Vagina (tissue), 2 donors: ENCODE measurements around the gene CTSK. TPM values are rescaled to one million over a fixed set of nuclear protein-coding genes. Genes with fewer than 3 reads are reported as not detected.
"Not testable (repeated sequence)": the region's sequence is repeated elsewhere in the genome, so short reads cannot be mapped to it uniquely, and the experiment has no call there.

ENCODE experiments used
- DNase-seq, 2 donors: peaks; one replicate each; pipeline ENCODE4 v3.0.0-alpha.2; 2017; ENCODE audit errors: extremely low spot score in 2 of 2
- H3K27ac ChIP-seq: fragments of 200-600 bp; sonication (generic); one replicate; pipeline ENCODE4 v1.5.1; 2019
- H3K27me3 ChIP-seq: fragments of 200-600 bp; sonication (generic); one replicate; pipeline ENCODE4 v1.5.1; 2019
- H3K36me3 ChIP-seq, 2 donors: fragments of 200-600 bp; sonication (generic); one replicate each; pipeline ENCODE4 v1.5.1; 2017 to 2019
- H3K4me1 ChIP-seq: fragments of 200-600 bp; sonication (generic); one replicate; pipeline ENCODE4 v1.5.1; 2019
- H3K4me3 ChIP-seq, 2 donors: fragments of 200-600 bp; sonication (generic); 1 replicate in 1 of 2; 2 replicates in 1 of 2; pipeline ENCODE4 v1.5.1; 2016 to 2019
- H3K9me3 ChIP-seq: fragments of 200-600 bp; sonication (generic); one replicate; pipeline ENCODE4 v1.5.1; 2019
- POLR2A ChIP-seq, 2 donors: fragments of 450-650 bp; IDR thresholded peaks; one replicate each; pipeline ENCODE4 v1.6.1; 2017; ENCODE audit warnings: antibody characterized with exemption in 2 of 2, mild to moderate bottlenecking in 2 of 2, moderate library complexity in 2 of 2
- POLR2AphosphoS5 ChIP-seq, 2 donors: sonication (generic); formaldehyde crosslinking; IDR thresholded peaks; one replicate each; pipeline ENCODE4 v1.9.0; 2017; ENCODE audit warnings: antibody characterized with exemption in 2 of 2, mild to moderate bottlenecking in 2 of 2, low read depth in 1 of 2; ENCODE audit not compliant: insufficient read depth in 1 of 2
- intact Hi-C: fragments of 100-400 bp; cut with DNase I; formaldehyde crosslinking; loops from one replicate; pipeline ENCODE4 v1.15.1; 2023
- total RNA-seq: library from RNA; depleted of rRNA; stranded (reverse); fragments of >200 nt; gene quantifications from one replicate; pipeline ENCODE4 v1.2.3, GENCODE V29; 2016
- TF ChIP-seq, protein P1 (sequence below), 3 experiments: fragments of 450-650 bp in 2 of 3; fragments of 200-600 bp in 1 of 3; sonication (generic) in 1 of 3; IDR thresholded peaks; one replicate each; pipeline ENCODE4 v1.5.1; 2017 to 2019; ENCODE audit warnings: antibody characterized with exemption in 3 of 3, mild to moderate bottlenecking in 2 of 3, moderate library complexity in 2 of 3

Gene CTSK
- total RNA-seq, 1 donor from 2014 or later: 67.3 TPM

DNA sequence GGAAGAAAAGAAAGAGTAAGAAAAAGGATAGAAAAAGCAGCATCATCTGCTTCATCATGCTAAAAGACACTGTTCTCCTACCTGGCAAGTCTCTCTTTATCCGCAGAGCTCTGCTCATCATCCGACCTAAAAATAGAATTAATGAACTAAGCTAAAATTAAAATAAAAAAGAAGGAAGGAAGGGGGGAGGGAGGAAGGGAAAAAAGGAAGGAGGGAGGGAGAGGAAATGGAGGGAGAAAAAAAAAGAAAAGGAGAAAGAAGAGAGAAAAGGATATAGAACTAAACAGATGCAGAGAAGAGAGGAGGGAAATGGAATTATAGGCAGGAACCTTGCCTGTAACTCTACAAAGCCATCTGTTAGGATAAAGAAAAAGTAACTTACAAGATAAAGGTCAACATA is 34.3 kb upstream of the CTSK start:
- DNase-seq: no peak
- H3K27ac ChIP-seq: no peak overlapping the region
- H3K4me3 ChIP-seq: no peak overlapping the region
- intact Hi-C loops: no loop called here
- H3K27me3 ChIP-seq: no peaks in the 10 kb centered on the region
- H3K4me1 ChIP-seq: peaks cover 4% of the 10 kb centered on the region
- no peaks in the 10 kb centered on the region for H3K9me3 ChIP-seq
- peaks cover 0 to 29% of the 10 kb centered on the region in 2 donors for H3K36me3 ChIP-seq
- no peak for TF ChIP-seq POLR2A (IDR thresholded peaks at IDR 0.05)
- TF ChIP-seq, protein P1, sequence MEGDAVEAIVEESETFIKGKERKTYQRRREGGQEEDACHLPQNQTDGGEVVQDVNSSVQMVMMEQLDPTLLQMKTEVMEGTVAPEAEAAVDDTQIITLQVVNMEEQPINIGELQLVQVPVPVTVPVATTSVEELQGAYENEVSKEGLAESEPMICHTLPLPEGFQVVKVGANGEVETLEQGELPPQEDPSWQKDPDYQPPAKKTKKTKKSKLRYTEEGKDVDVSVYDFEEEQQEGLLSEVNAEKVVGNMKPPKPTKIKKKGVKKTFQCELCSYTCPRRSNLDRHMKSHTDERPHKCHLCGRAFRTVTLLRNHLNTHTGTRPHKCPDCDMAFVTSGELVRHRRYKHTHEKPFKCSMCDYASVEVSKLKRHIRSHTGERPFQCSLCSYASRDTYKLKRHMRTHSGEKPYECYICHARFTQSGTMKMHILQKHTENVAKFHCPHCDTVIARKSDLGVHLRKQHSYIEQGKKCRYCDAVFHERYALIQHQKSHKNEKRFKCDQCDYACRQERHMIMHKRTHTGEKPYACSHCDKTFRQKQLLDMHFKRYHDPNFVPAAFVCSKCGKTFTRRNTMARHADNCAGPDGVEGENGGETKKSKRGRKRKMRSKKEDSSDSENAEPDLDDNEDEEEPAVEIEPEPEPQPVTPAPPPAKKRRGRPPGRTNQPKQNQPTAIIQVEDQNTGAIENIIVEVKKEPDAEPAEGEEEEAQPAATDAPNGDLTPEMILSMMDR (IDR thresholded peaks at IDR 0.05): no peak
- no peak for TF ChIP-seq POLR2AphosphoS5 (IDR thresholded peaks at IDR 0.05; ENCODE audit: insufficient read depth in 1 of 2, low read depth in 1 of 2)

DNA sequence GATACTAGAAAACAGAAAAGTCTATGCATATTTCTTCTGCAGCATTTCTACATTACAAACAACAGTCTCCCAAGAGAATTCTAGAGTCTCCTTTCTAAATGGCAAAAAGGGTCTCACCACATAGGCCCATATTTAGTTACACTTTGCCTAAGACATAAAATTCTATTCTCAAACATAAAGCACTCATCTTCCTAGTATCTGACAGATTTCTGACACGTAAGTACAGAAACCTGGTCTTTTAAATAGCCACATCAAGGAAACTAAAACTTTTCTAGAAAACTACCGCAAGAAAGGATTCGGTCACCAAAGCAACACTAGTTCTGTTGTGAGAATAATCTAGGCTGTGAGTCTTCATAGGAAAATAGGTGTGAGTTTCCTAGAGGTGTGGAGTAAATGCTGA is 33.6 kb upstream of the CTSK start:
- H3K4me1 ChIP-seq: no peaks in the 10 kb centered on the region
- no peak for TF ChIP-seq POLR2AphosphoS5 (IDR thresholded peaks at IDR 0.05; ENCODE audit: insufficient read depth in 1 of 2, low read depth in 1 of 2)
- no peak for TF ChIP-seq POLR2A (IDR thresholded peaks at IDR 0.05)
- TF ChIP-seq, protein P1 (IDR thresholded peaks at IDR 0.05): no peak
- intact Hi-C loops: no loop called here
- H3K4me3 ChIP-seq: no peak overlapping the region
- no peak for DNase-seq
- peaks cover 0 to 29% of the 10 kb centered on the region in 2 donors for H3K36me3 ChIP-seq
- H3K9me3 ChIP-seq: no peaks in the 10 kb centered on the region
- no peak overlapping the region for H3K27ac ChIP-seq
- H3K27me3 ChIP-seq: no peaks in the 10 kb centered on the region

DNA sequence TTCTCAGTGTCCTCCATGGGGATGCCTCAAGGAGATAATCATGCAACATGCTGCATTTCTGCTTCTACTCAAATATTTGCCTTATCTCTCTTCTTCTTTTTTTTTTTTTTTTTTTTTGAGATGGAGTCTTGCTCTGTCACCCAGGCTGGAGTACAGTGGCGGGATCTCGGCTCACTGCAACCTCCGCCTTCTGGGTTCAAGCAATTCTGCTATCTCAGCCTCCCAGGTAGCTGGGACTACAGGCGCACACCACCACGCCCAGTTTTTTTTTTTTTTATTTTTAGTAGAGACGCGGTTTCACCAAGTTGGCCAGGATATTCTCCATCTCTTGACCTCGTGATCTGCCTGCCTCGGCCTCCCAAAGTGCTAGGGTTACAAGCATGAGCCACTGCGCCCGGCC is 32.8 kb upstream of the CTSK start:
- H3K27ac ChIP-seq, DNase-seq, H3K4me1 ChIP-seq, H3K9me3 ChIP-seq, intact Hi-C loops, H3K4me3 ChIP-seq, H3K27me3 ChIP-seq: not testable (repeated sequence)
- H3K36me3 ChIP-seq: peaks cover 0 to 29% of the 10 kb centered on the region in 2 donors

DNA sequence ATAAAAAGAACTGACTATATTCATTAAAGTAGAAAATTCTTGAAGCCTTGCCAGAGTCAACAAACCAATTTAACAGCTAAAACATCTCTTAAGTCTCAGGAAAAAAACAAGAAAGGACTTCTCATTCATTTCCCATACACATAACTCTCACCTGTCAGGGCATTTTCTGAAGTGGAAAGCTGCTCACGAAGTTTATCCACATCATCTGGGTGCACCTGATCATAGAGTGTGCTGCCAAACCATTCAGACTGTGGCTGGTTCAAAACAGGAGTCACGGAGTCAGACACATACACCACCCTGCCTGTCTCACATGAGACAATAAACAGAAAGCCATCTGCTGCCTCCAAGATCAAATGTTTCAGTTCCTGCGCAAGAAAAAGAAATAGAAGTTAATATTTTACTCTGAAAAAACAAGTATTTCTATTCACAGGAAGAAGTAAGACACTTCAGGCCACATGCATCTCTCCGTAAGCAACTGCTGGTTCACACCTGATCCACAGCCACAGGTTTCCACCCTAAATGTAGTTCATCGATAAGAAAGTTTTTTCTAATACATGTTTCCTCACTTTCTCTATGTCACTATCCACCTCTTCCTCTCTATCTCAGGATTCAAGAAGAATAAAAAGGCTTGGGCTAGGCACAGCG is 28.2 kb upstream of the CTSK start:
- no peak for TF ChIP-seq POLR2AphosphoS5 (IDR thresholded peaks at IDR 0.05; ENCODE audit: insufficient read depth in 1 of 2, low read depth in 1 of 2)
- no peak for TF ChIP-seq POLR2A (IDR thresholded peaks at IDR 0.05)
- TF ChIP-seq, protein P1 (IDR thresholded peaks at IDR 0.05): no peak
- peak overlapping the region; percentile 38 for H3K27ac ChIP-seq
- H3K4me3 ChIP-seq: no peak overlapping the region
- intact Hi-C loops: no loop called here
- no peaks in the 10 kb centered on the region for H3K27me3 ChIP-seq
- no peaks in the 10 kb centered on the region for H3K4me1 ChIP-seq
- DNase-seq: no peak
- H3K9me3 ChIP-seq: no peaks in the 10 kb centered on the region
- peaks cover 0 to 53% of the 10 kb centered on the region in 2 donors for H3K36me3 ChIP-seq

DNA sequence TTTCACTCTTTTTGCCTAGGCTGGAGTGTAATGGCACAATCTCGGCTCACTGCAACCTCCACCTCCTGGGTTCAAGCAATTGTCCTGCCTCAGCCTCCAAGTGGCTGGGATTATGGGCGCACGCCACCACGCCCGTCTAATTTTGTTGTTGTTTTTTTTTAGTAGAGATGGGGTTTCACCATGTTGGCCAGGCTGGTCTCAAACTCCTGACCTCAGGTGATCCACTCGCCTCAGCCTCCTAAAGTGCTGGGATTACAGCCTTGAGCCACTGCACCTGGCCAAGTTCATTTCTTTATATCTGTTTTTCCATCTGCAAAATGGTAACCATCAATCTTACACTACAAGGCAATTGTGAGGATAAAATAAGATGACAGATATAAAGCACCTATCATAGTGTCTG is 25.9 kb upstream of the CTSK start:
- not testable (repeated sequence) for H3K4me1 ChIP-seq, H3K27me3 ChIP-seq, DNase-seq, H3K27ac ChIP-seq, H3K9me3 ChIP-seq, H3K4me3 ChIP-seq
- intact Hi-C loops: loop anchor here (1.0 kb wide), 1 partner anchor 44 kb away; no protein-coding TSS in a partner anchor
- peaks cover 0 to 55% of the 10 kb centered on the region in 2 donors for H3K36me3 ChIP-seq

DNA sequence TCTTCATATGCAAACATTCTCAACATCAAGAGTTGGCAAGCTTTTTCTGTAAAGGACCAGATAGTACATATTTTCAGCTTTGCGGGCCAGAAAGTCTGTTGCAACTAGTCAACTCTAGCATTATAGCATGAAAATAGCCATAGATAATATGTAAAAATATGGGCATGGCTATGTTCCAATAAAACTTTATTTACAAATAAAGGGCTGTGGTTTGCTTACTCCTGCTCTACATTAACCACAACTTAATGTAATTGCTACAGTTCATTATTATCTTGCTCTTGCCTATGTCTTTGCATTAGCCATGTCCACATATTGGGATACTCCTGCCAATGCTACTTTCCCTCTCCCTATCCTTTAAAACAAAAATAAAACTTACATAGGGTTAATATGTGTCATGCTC is 24.5 kb upstream of the CTSK start:
- no peaks in the 10 kb centered on the region for H3K4me1 ChIP-seq
- no peak for DNase-seq
- H3K9me3 ChIP-seq: no peaks in the 10 kb centered on the region
- TF ChIP-seq, protein P1 (IDR thresholded peaks at IDR 0.05): no peak
- TF ChIP-seq POLR2AphosphoS5 (IDR thresholded peaks at IDR 0.05; ENCODE audit: insufficient read depth in 1 of 2, low read depth in 1 of 2) (no peak), POLR2A (IDR thresholded peaks at IDR 0.05) (no peak)
- H3K4me3 ChIP-seq: no peak overlapping the region
- H3K36me3 ChIP-seq: peaks cover 0 to 66% of the 10 kb centered on the region in 2 donors
- intact Hi-C loops: no loop called here
- no peak overlapping the region for H3K27ac ChIP-seq
- H3K27me3 ChIP-seq: no peaks in the 10 kb centered on the region
